K562 (cell line): Measurements from ENCODE around the gene TPGS1. TPM values are rescaled to one million over a fixed set of nuclear protein-coding genes. Genes with fewer than 3 reads are reported as not detected.

Source experiments
- ARID2 ChIP-seq: fragments of 450-650 bp; IDR thresholded peaks from 2 replicates; pipeline ENCODE4 v1.6.1; 2017; ENCODE audit warnings: antibody characterized with exemption, mild to moderate bottlenecking
- CSDE1 ChIP-seq, 2 experiments: fragments of 450-650 bp; IDR thresholded peaks; 2 replicates each; pipeline ENCODE4 v1.6.1; 2016; ENCODE audit warnings: mild to moderate bottlenecking in 1 of 2
- ETV5 ChIP-seq: sonication (generic); formaldehyde crosslinking; IDR thresholded peaks from 2 replicates; pipeline ENCODE4 v1.4.0; 2020; ENCODE audit warnings: low read depth, mild to moderate bottlenecking, missing genetic modification reagents
- FOXJ3 ChIP-seq: sonication (generic); formaldehyde crosslinking; IDR thresholded peaks from 2 replicates; pipeline ENCODE4 v1.4.0; 2020; ENCODE audit warnings: mild to moderate bottlenecking, missing genetic modification reagents
- L3MBTL2 ChIP-seq: fragments of 450-650 bp; IDR thresholded peaks from 2 replicates; pipeline ENCODE4 v1.6.1; 2016; ENCODE audit warnings: mild to moderate bottlenecking, moderate library complexity
- NFE2L1 ChIP-seq: fragments of 450-650 bp; IDR thresholded peaks from 2 replicates; pipeline ENCODE4 v1.6.1; 2016; ENCODE audit warnings: missing genetic modification characterization, low read depth, mild to moderate bottlenecking, missing compliant biosample characterization, moderate library complexity, borderline replicate concordance
- PTTG1 ChIP-seq: fragments of 450-650 bp; IDR thresholded peaks from 2 replicates; pipeline ENCODE4 v1.6.1; 2016; ENCODE audit warnings: low read depth, mild to moderate bottlenecking, missing genetic modification characterization, missing compliant biosample characterization
- RB1 ChIP-seq: fragments of 450-650 bp; IDR thresholded peaks from 2 replicates; pipeline ENCODE4 v1.6.1; 2017; ENCODE audit warnings: low read depth, mild to moderate bottlenecking
- SMC3 ChIP-seq: conservative IDR thresholded peaks from 2 replicates; pipeline ENCODE4 v1.6.1; 2011; ENCODE audit warnings: low read depth, low read length, improper control_type of control experiment; ENCODE audit not compliant: insufficient read depth
- SRSF9 ChIP-seq: fragments of 200-400 bp; formaldehyde crosslinking; IDR thresholded peaks from 2 replicates; pipeline ENCODE4 v1.6.1; 2017; ENCODE audit warnings: low read depth, low read length, borderline replicate concordance
- ZBTB2 ChIP-seq: fragments of 450-650 bp; IDR thresholded peaks from 2 replicates; pipeline ENCODE4 v1.6.1; 2016; ENCODE audit warnings: antibody characterized with exemption
- ZNF263 ChIP-seq: sonication (generic); formaldehyde crosslinking; IDR thresholded peaks from 2 replicates; pipeline ENCODE4 v1.8.0; 2022; ENCODE audit warnings: mild to moderate bottlenecking, missing genetic modification reagents, borderline replicate concordance
- ZNF583 ChIP-seq: fragments of 250-450 bp; sonication (Bioruptor Pico); IDR thresholded peaks from 2 replicates; pipeline ENCODE4 v1.4.0; 2020
- polyA plus RNA-seq, 8 experiments: library from polyadenylated mRNA; depleted of rRNA in 4 of 8; stranded (reverse) in 5 of 8; unstranded in 3 of 8; fragments of >200 nt; fragmentation: Nextera tagmentation in 2 of 8; fragmentation: Illumina TruSeq in 1 of 8; extraction: Ambion mirVana in 2 of 8; extraction: Trizol in 1 of 8; gene quantifications; 2 replicates each; pipeline versions ENCODE4 v1.2.1 to v1.2.3, GENCODE V29; 2011 to 2014; ENCODE audit warnings: inconsistent platforms in 1 of 8, missing spikeins in 1 of 8
- total RNA-seq, 7 experiments: library from RNA; depleted of rRNA in 6 of 7; stranded (reverse); fragments of >200 nt in 6 of 7; fragmentation: Illumina TruSeq in 2 of 7; extraction: Trizol in 2 of 7; gene quantifications; 2 replicates each; pipeline versions ENCODE4 v1.2.1 to v1.2.3, GENCODE V29; 2011 to 2021; ENCODE audit warnings: low replicate concordance in 1 of 7
- TF ChIP-seq, protein P1 (sequence below), 2 experiments: fragments of 450-650 bp; formaldehyde crosslinking in 1 of 2; IDR thresholded peaks; 2 replicates each; pipeline versions ENCODE4 v1.4.0 to v1.6.1; 2014 to 2020; ENCODE audit warnings: mild to moderate bottlenecking in 2 of 2, borderline replicate concordance in 1 of 2, low read depth in 1 of 2
- TF ChIP-seq, protein P2 (sequence below): fragments of 250-450 bp; sonication (Bioruptor Pico); IDR thresholded peaks from 2 replicates; pipeline ENCODE4 v1.4.0; 2020; ENCODE audit warnings: mild to moderate bottlenecking, moderate library complexity, borderline replicate concordance

The TPGS1 gene
- total and polyA plus RNA-seq, 9 of the 15 experiments (the other 6 are each of a cell fraction or from before 2014, with no cell fraction given): 0.30 to 31.6 (median 1.2) TPM; not detected in 2

DNA sequence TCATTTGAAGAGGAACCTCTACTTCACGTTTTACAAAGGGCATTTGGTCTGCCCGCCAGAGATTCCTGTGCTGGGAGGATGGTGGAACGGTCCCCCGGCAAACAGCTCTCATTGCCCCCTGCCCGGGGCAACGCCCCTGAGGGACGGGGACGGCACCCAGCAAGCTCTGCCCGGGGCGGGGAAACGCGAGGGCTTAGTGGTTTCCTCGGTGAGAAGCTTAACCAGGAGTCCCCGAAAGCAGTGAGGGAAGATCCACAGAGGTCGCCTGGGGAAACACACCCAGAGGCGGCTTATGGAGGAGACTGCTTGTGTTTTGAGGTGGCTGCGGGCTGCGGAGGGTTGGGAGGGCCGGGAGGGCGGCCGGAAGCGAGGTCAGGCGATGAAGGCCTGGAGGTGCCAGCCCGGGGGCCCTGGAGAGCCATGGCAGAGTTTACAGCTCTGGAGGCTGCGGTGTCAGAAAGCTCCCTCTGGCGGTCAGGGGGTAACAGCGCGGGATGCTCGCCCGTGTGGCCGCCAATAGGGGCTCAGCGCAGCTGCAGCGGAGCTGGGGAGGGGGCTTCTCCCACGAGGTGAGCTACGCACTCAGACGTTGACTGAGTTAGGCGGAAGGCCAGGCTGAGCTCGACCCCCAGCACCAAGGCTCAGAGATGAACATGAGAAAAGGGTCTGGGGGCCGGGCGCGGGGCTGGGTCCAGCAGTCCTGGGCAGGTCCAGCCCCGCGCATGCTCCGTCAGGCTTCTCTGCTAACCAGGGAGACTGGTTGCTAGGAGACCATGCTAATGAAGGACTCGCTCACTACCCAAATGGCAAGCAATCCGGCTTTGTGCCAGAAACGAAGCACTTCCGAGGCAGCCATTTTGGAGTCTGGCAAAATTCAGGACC is 652 bp upstream of the TPGS1 start (continued):
- TF ChIP-seq, protein P1, sequence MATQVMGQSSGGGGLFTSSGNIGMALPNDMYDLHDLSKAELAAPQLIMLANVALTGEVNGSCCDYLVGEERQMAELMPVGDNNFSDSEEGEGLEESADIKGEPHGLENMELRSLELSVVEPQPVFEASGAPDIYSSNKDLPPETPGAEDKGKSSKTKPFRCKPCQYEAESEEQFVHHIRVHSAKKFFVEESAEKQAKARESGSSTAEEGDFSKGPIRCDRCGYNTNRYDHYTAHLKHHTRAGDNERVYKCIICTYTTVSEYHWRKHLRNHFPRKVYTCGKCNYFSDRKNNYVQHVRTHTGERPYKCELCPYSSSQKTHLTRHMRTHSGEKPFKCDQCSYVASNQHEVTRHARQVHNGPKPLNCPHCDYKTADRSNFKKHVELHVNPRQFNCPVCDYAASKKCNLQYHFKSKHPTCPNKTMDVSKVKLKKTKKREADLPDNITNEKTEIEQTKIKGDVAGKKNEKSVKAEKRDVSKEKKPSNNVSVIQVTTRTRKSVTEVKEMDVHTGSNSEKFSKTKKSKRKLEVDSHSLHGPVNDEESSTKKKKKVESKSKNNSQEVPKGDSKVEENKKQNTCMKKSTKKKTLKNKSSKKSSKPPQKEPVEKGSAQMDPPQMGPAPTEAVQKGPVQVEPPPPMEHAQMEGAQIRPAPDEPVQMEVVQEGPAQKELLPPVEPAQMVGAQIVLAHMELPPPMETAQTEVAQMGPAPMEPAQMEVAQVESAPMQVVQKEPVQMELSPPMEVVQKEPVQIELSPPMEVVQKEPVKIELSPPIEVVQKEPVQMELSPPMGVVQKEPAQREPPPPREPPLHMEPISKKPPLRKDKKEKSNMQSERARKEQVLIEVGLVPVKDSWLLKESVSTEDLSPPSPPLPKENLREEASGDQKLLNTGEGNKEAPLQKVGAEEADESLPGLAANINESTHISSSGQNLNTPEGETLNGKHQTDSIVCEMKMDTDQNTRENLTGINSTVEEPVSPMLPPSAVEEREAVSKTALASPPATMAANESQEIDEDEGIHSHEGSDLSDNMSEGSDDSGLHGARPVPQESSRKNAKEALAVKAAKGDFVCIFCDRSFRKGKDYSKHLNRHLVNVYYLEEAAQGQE (IDR thresholded peaks at IDR 0.05; ENCODE audit: borderline replicate concordance): peak; percentile 69; the same call in 1 of the 2 replicates
- TF ChIP-seq, protein P1 (CRISPR knock-in tag; IDR thresholded peaks at IDR 0.05; ENCODE audit: low read depth): no peak
- TF ChIP-seq L3MBTL2 (peak; percentile 36; the same call in 1 of the 2 replicates), ETV5 (no peak), ZBTB2 (peak; percentile 90), RB1 (peak; percentile 96), SMC3 (peak; percentile 72), NFE2L1 (tag) (no peak), ARID2 (no peak), PTTG1 (tag) (no peak), CSDE1 (IDR thresholded peaks at IDR 0.05) (peak in 1 of 2 experiments; percentile 87; a peak in 2 of 4 replicates), FOXJ3 (CRISPR knock-in tag) (no peak), ZNF583 (CRISPR knock-in tag) (no peak), ZNF263 (CRISPR knock-in tag) (no peak), SRSF9 (no peak)
- TF ChIP-seq, protein P2, sequence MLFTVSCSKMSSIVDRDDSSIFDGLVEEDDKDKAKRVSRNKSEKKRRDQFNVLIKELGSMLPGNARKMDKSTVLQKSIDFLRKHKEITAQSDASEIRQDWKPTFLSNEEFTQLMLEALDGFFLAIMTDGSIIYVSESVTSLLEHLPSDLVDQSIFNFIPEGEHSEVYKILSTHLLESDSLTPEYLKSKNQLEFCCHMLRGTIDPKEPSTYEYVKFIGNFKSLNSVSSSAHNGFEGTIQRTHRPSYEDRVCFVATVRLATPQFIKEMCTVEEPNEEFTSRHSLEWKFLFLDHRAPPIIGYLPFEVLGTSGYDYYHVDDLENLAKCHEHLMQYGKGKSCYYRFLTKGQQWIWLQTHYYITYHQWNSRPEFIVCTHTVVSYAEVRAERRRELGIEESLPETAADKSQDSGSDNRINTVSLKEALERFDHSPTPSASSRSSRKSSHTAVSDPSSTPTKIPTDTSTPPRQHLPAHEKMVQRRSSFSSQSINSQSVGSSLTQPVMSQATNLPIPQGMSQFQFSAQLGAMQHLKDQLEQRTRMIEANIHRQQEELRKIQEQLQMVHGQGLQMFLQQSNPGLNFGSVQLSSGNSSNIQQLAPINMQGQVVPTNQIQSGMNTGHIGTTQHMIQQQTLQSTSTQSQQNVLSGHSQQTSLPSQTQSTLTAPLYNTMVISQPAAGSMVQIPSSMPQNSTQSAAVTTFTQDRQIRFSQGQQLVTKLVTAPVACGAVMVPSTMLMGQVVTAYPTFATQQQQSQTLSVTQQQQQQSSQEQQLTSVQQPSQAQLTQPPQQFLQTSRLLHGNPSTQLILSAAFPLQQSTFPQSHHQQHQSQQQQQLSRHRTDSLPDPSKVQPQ: no peak
